ENCODE results near the gene CPNE2.

Gene CPNE2

GRCh38 chr16:57141822-57142631 lies 49.6 kb downstream of the CPNE2 start:
- no peak overlapping the region for H3K4me3 ChIP-seq (ENCODE audit: control insufficient read depth, low read depth, low read length)
- DNase-seq (ENCODE audit: low read depth), result no peak
- TF ChIP-seq CTCF (IDR thresholded peaks at IDR 0.05; ENCODE audit: control insufficient read depth, insufficient read depth, low read depth, low read length, missing control alignments), result no peak

GRCh38 chr16:57143149-57143921 lies 51.0 kb downstream of the CPNE2 start:
- no peak for DNase-seq (ENCODE audit: low read depth)
- no peak for TF ChIP-seq CTCF (IDR thresholded peaks at IDR 0.05; ENCODE audit: control insufficient read depth, insufficient read depth, low read depth, low read length, missing control alignments)
- no peak overlapping the region for H3K4me3 ChIP-seq (ENCODE audit: control insufficient read depth, low read depth, low read length)

GRCh38 chr16:57144027-57144426 lies 51.6 kb downstream of the CPNE2 start:
- H3K4me3 ChIP-seq (ENCODE audit: control insufficient read depth, low read depth, low read length), result no peak overlapping the region
- no peak for TF ChIP-seq CTCF (IDR thresholded peaks at IDR 0.05; ENCODE audit: control insufficient read depth, insufficient read depth, low read depth, low read length, missing control alignments)
- no peak for DNase-seq (ENCODE audit: low read depth)

- no peak for TF ChIP-seq CTCF (IDR thresholded peaks at IDR 0.05; ENCODE audit: control insufficient read depth, insufficient read depth, low read depth, low read length, missing control alignments)
- H3K4me3 ChIP-seq (ENCODE audit: control insufficient read depth, low read depth, low read length), result no peak overlapping the region
- DNase-seq (ENCODE audit: low read depth), result no peak
These were observed 53.0 kb downstream of the CPNE2 start for GRCh38 chr16:57145046-57146021.

- no peak for TF ChIP-seq CTCF (IDR thresholded peaks at IDR 0.05; ENCODE audit: control insufficient read depth, insufficient read depth, low read depth, low read length, missing control alignments)
- DNase-seq (ENCODE audit: low read depth), result no peak
These were observed 53.8 kb downstream of the CPNE2 start for GRCh38 chr16:57146040-57146647.

GRCh38 chr16:57146735-57147134 lies 54.4 kb downstream of the CPNE2 start:
- TF ChIP-seq CTCF (IDR thresholded peaks at IDR 0.05; ENCODE audit: control insufficient read depth, insufficient read depth, low read depth, low read length, missing control alignments), result peak; percentile 9
- H3K4me3 ChIP-seq (ENCODE audit: control insufficient read depth, low read depth, low read length), result no peak overlapping the region
- no peak for DNase-seq (ENCODE audit: low read depth)

More at GRCh38 chr16:57146040-57146647, 53.8 kb downstream of the CPNE2 start:
- H3K4me3 ChIP-seq (ENCODE audit: control insufficient read depth, low read depth, low read length), result no peak overlapping the region

Measured in AG09309 (cell line).